Naive B cell (primary cell): ENCODE measurements around the gene FOXJ1. TPM values are rescaled to one million over a fixed set of nuclear protein-coding genes. Genes with fewer than 3 reads are reported as not detected.

ENCODE experiments used
- ATAC-seq, 2 donors: fragments of 150-1000 bp; cut with Tn5 transposase; 2 replicates each; pipeline ENCODE4 v1.10.0; 2021; ENCODE audit warnings: low read depth in 2 of 2, mild to moderate bottlenecking in 2 of 2, moderate library complexity in 2 of 2
- DNase-seq: peaks from one replicate; pipeline ENCODE4 v3.0.0; 2022
- H3K27ac Mint-ChIP-seq, 6 donors: one replicate each; pipeline ENCODE4 v1.8.0; 2020 to 2022; ENCODE audit warnings: mild to moderate bottlenecking in 6 of 6, mixed read lengths in 6 of 6, moderate library complexity in 5 of 6, inconsistent platforms in 2 of 6
- H3K27me3 Mint-ChIP-seq, 3 donors: one replicate each; pipeline ENCODE4 v1.8.0; 2021 to 2022; ENCODE audit warnings: mixed read lengths in 3 of 3, mild to moderate bottlenecking in 1 of 3
- H3K36me3 Mint-ChIP-seq, 2 donors: one replicate each; pipeline ENCODE4 v1.8.0; 2020 to 2022; ENCODE audit warnings: mixed read lengths in 2 of 2, inconsistent platforms in 1 of 2, mild to moderate bottlenecking in 1 of 2
- H3K4me1 Mint-ChIP-seq, 3 donors: one replicate each; pipeline ENCODE4 v1.8.0; 2020 to 2022; ENCODE audit warnings: mixed read lengths in 3 of 3, inconsistent platforms in 1 of 3, mild to moderate bottlenecking in 1 of 3, moderate library complexity in 1 of 3
- H3K4me3 Mint-ChIP-seq, 8 donors: one replicate each; pipeline ENCODE4 v1.8.0; 2020 to 2022; ENCODE audit warnings: mild to moderate bottlenecking in 8 of 8, mixed read lengths in 8 of 8, moderate library complexity in 8 of 8, inconsistent platforms in 2 of 8
- H3K9me3 Mint-ChIP-seq, 7 donors: one replicate each; pipeline ENCODE4 v1.8.0; 2020 to 2022; ENCODE audit warnings: mixed read lengths in 7 of 7, mild to moderate bottlenecking in 5 of 7, inconsistent platforms in 2 of 7, moderate library complexity in 1 of 7
- polyA plus RNA-seq, 6 donors: library from polyadenylated mRNA; unstranded; fragments of 300-500 nt; fragmentation: Illumina TruSeq; gene quantifications; one replicate each; pipeline ENCODE4 v1.2.3, GENCODE V29; 2021; ENCODE audit warnings: low read depth in 6 of 6

The FOXJ1 gene
- polyA plus RNA-seq, 6 donors from 2014 or later, result not detected

- DNase-seq (peak; percentile 59), ATAC-seq (peak; percentile 45 to 51)
- Mint-ChIP-seq H3K9me3 (peaks cover 0 to 1% (median 0%) of the 10 kb centered on the region in 7 donors), H3K36me3 (no peaks in the 10 kb centered on the region), H3K27ac (peak overlapping the region; percentile 39 to 96 (median 92)), H3K4me1 (peaks cover 43 to 69% (median 65%) of the 10 kb centered on the region in 3 donors), H3K4me3 (peak overlapping the region; percentile 65 to 93 (median 76)), H3K27me3 (peaks cover 0 to 3% (median 0%) of the 10 kb centered on the region in 3 donors)
Measured at GRCh38 chr17:76145231-76146052, 4.4 kb upstream of the FOXJ1 start.

- H3K4me3 Mint-ChIP-seq, result peak overlapping the region in 7 of 8 donors; percentile 9 to 92 (median 86)
- no peak for DNase-seq
- ATAC-seq, result no peak
- H3K27me3 Mint-ChIP-seq, result peaks cover 0 to 27% (median 14%) of the 10 kb centered on the region in 3 donors
- H3K4me1 Mint-ChIP-seq, result peaks cover 49 to 69% (median 67%) of the 10 kb centered on the region in 3 donors
- no peaks in the 10 kb centered on the region for H3K9me3 Mint-ChIP-seq
- no peaks in the 10 kb centered on the region for H3K36me3 Mint-ChIP-seq
- H3K27ac Mint-ChIP-seq, result peak overlapping the region in 4 of 6 donors; percentile 47 to 80 (median 71)
Measured at GRCh38 chr17:76142585-76143041, 1.6 kb upstream of the FOXJ1 start.

- H3K4me3 Mint-ChIP-seq, result peak overlapping the region; percentile 79 to 92 (median 86)
- H3K36me3 Mint-ChIP-seq, result no peaks in the 10 kb centered on the region
- peaks cover 0 to 27% (median 14%) of the 10 kb centered on the region in 3 donors for H3K27me3 Mint-ChIP-seq
- H3K9me3 Mint-ChIP-seq, result no peaks in the 10 kb centered on the region
- no peak for ATAC-seq
- peak overlapping the region in 3 of 6 donors; percentile 78 to 86 (median 80) for H3K27ac Mint-ChIP-seq
- peaks cover 49 to 64% (median 62%) of the 10 kb centered on the region in 3 donors for H3K4me1 Mint-ChIP-seq
- no peak for DNase-seq
Measured at GRCh38 chr17:76142039-76142584, 1.1 kb upstream of the FOXJ1 start.

GRCh38 chr17:76140661-76141211, 309 bp downstream of the FOXJ1 start:
- Mint-ChIP-seq H3K4me1 (peaks cover 40 to 50% (median 49%) of the 10 kb centered on the region in 3 donors), H3K9me3 (no peaks in the 10 kb centered on the region), H3K36me3 (no peaks in the 10 kb centered on the region), H3K27me3 (peaks cover 0 to 27% (median 14%) of the 10 kb centered on the region in 3 donors), H3K27ac (peak overlapping the region in 5 of 6 donors; percentile 69 to 93 (median 81)), H3K4me3 (peak overlapping the region; percentile 79 to 92 (median 86))
- ATAC-seq, result no peak
- DNase-seq, result no peak

GRCh38 chr17:76139801-76140660, 1.0 kb downstream of the FOXJ1 start:
- peak; percentile 48 for DNase-seq
- H3K9me3 Mint-ChIP-seq, result no peaks in the 10 kb centered on the region
- peaks cover 37 to 43% (median 42%) of the 10 kb centered on the region in 3 donors for H3K4me1 Mint-ChIP-seq
- H3K27ac Mint-ChIP-seq, result peak overlapping the region in 4 of 6 donors; percentile 69 to 87 (median 80)
- H3K4me3 Mint-ChIP-seq, result peak overlapping the region; percentile 79 to 92 (median 84)
- peaks cover 0 to 27% (median 14%) of the 10 kb centered on the region in 3 donors for H3K27me3 Mint-ChIP-seq
- ATAC-seq, result peak; percentile 50 to 52
- no peaks in the 10 kb centered on the region for H3K36me3 Mint-ChIP-seq

GRCh38 chr17:76138896-76139752, 1.9 kb downstream of the FOXJ1 start:
- H3K27me3 Mint-ChIP-seq, result peaks cover 0 to 27% (median 14%) of the 10 kb centered on the region in 3 donors
- H3K36me3 Mint-ChIP-seq, result no peaks in the 10 kb centered on the region
- H3K4me1 Mint-ChIP-seq, result peaks cover 32 to 37% (median 36%) of the 10 kb centered on the region in 3 donors
- no peak for DNase-seq
- peak overlapping the region in 3 of 6 donors; percentile 21 to 87 (median 60) for H3K27ac Mint-ChIP-seq
- H3K9me3 Mint-ChIP-seq, result no peaks in the 10 kb centered on the region
- ATAC-seq, result no peak
- H3K4me3 Mint-ChIP-seq, result peak overlapping the region in 7 of 8 donors; percentile 9 to 88 (median 65)

- ATAC-seq (no peak), DNase-seq (no peak)
- H3K4me3 Mint-ChIP-seq, result no peak overlapping the region
- peaks cover 0 to 27% (median 18%) of the 10 kb centered on the region in 3 donors for H3K27me3 Mint-ChIP-seq
- no peaks in the 10 kb centered on the region for H3K36me3 Mint-ChIP-seq
- H3K27ac Mint-ChIP-seq, result no peak overlapping the region
- H3K4me1 Mint-ChIP-seq, result peaks cover 29 to 34% (median 33%) of the 10 kb centered on the region in 3 donors
- H3K9me3 Mint-ChIP-seq, result no peaks in the 10 kb centered on the region
Measured at GRCh38 chr17:76138234-76138895, 2.7 kb downstream of the FOXJ1 start.

GRCh38 chr17:76137351-76138233, 3.5 kb downstream of the FOXJ1 start:
- H3K27me3 Mint-ChIP-seq, result peaks cover 0 to 27% (median 20%) of the 10 kb centered on the region in 3 donors
- peaks cover 22 to 27% (median 26%) of the 10 kb centered on the region in 3 donors for H3K4me1 Mint-ChIP-seq
- no peak for ATAC-seq
- no peaks in the 10 kb centered on the region for H3K9me3 Mint-ChIP-seq
- H3K27ac Mint-ChIP-seq, result no peak overlapping the region
- peak overlapping the region in 2 of 8 donors; percentile 20 to 35 for H3K4me3 Mint-ChIP-seq
- H3K36me3 Mint-ChIP-seq, result no peaks in the 10 kb centered on the region
- no peak for DNase-seq

- no peak for ATAC-seq
- H3K27me3 Mint-ChIP-seq, result peaks cover 0 to 27% (median 20%) of the 10 kb centered on the region in 3 donors
- no peak overlapping the region for H3K27ac Mint-ChIP-seq
- H3K36me3 Mint-ChIP-seq, result no peaks in the 10 kb centered on the region
- peaks cover 16 to 21% (median 20%) of the 10 kb centered on the region in 3 donors for H3K4me1 Mint-ChIP-seq
- no peaks in the 10 kb centered on the region for H3K9me3 Mint-ChIP-seq
- no peak for DNase-seq
- no peak overlapping the region for H3K4me3 Mint-ChIP-seq
Measured at GRCh38 chr17:76137001-76137350, 4.1 kb downstream of the FOXJ1 start.

GRCh38 chr17:76136276-76137000, 4.6 kb downstream of the FOXJ1 start:
- no peak for ATAC-seq
- DNase-seq, result no peak
- Mint-ChIP-seq H3K9me3 (no peaks in the 10 kb centered on the region), H3K27ac (no peak overlapping the region), H3K27me3 (peaks cover 0 to 33% (median 22%) of the 10 kb centered on the region in 3 donors), H3K36me3 (no peaks in the 10 kb centered on the region), H3K4me1 (peaks cover 11 to 21% (median 15%) of the 10 kb centered on the region in 3 donors), H3K4me3 (no peak overlapping the region)
